H9 (cell line): Measurements from ENCODE around the gene EXOC6. TPM values are rescaled to one million over a fixed set of nuclear protein-coding genes. Genes with fewer than 3 reads are reported as not detected.

Source experiments
- DNase-seq: peaks from one replicate; pipeline ENCODE4 v3.0.0-alpha.2; 2017
- H2AFZ ChIP-seq: one replicate; pipeline ENCODE4 v1.6.1; 2013; ENCODE audit warnings: mild to moderate bottlenecking, low read length, control low read depth, moderate library complexity
- H2AK5ac ChIP-seq: 2 replicates; pipeline ENCODE4 v1.6.1; 2013; ENCODE audit warnings: low read length, control low read depth, mixed read lengths; ENCODE audit not compliant: insufficient read length
- H2BK120ac ChIP-seq: one replicate; pipeline ENCODE4 v1.6.1; 2013; ENCODE audit warnings: low read depth, mild to moderate bottlenecking, low read length, control low read depth, inconsistent platforms; ENCODE audit not compliant: poor library complexity, severe bottlenecking
- H2BK12ac ChIP-seq: 2 replicates; pipeline ENCODE4 v1.6.1; 2013; ENCODE audit warnings: low read length, control low read depth, mixed read lengths, low read depth; ENCODE audit not compliant: insufficient read length
- H2BK15ac ChIP-seq: 2 replicates; pipeline ENCODE4 v1.6.1; 2013; ENCODE audit warnings: low read depth, low read length, control low read depth
- H2BK20ac ChIP-seq: one replicate; pipeline ENCODE4 v1.6.1; 2013; ENCODE audit warnings: low read depth, mild to moderate bottlenecking, low read length, control low read depth, inconsistent platforms; ENCODE audit not compliant: poor library complexity, severe bottlenecking
- H2BK5ac ChIP-seq: 2 replicates; pipeline ENCODE4 v1.6.1; 2013; ENCODE audit warnings: low read length, control low read depth, mixed read lengths; ENCODE audit not compliant: insufficient read length
- H3K14ac ChIP-seq: 2 replicates; pipeline ENCODE4 v1.6.1; 2013; ENCODE audit warnings: low read length, control low read depth; ENCODE audit not compliant: insufficient read depth
- H3K18ac ChIP-seq: 2 replicates; pipeline ENCODE4 v1.6.1; 2013; ENCODE audit warnings: low read depth, mild to moderate bottlenecking, mixed read lengths, low read length, control low read depth; ENCODE audit not compliant: insufficient read length
- H3K23ac ChIP-seq: 2 replicates; pipeline ENCODE4 v1.6.1; 2013; ENCODE audit warnings: low read length, control low read depth, mixed read lengths, low read depth; ENCODE audit not compliant: insufficient read length
- H3K23me2 ChIP-seq: 2 replicates; pipeline ENCODE4 v1.6.1; 2013; ENCODE audit warnings: low read depth, mild to moderate bottlenecking, mixed read lengths, low read length, control low read depth; ENCODE audit not compliant: insufficient read length, poor library complexity, severe bottlenecking
- H3K27ac ChIP-seq: 2 replicates; pipeline ENCODE4 v1.5.1; 2013; ENCODE audit warnings: low read length, control low read depth, mixed read lengths, low read depth; ENCODE audit not compliant: insufficient read length
- H3K27me3 ChIP-seq: 2 replicates; pipeline ENCODE4 v1.6.1; 2013; ENCODE audit warnings: low read length, control low read depth, inconsistent platforms; ENCODE audit not compliant: insufficient read depth
- H3K4ac ChIP-seq: 2 replicates; pipeline ENCODE4 v1.6.1; 2013; ENCODE audit warnings: low read depth, mild to moderate bottlenecking, control low read depth, inconsistent platforms, low read length, moderate library complexity
- H3K4me1 ChIP-seq: 2 replicates; pipeline ENCODE4 v1.6.1; 2013; ENCODE audit warnings: low read length, control low read depth, inconsistent platforms; ENCODE audit not compliant: insufficient read depth
- H3K4me2 ChIP-seq: 2 replicates; pipeline ENCODE4 v1.6.1; 2013; ENCODE audit warnings: low read length, control low read depth, mixed read lengths; ENCODE audit not compliant: insufficient read length, insufficient read depth
- H3K56ac ChIP-seq: 2 replicates; pipeline ENCODE4 v1.6.1; 2013; ENCODE audit warnings: low read depth, mild to moderate bottlenecking, mixed read lengths, low read length, control low read depth; ENCODE audit not compliant: insufficient read length
- H3K79me1 ChIP-seq: 2 replicates; pipeline ENCODE4 v1.6.1; 2013; ENCODE audit warnings: low read depth, mild to moderate bottlenecking, moderate library complexity, low read length, control low read depth, inconsistent platforms; ENCODE audit not compliant: insufficient read depth, poor library complexity, severe bottlenecking
- H3K79me2 ChIP-seq: 2 replicates; pipeline ENCODE4 v1.6.1; 2013; ENCODE audit warnings: low read length, control low read depth, inconsistent platforms; ENCODE audit not compliant: insufficient read depth
- H3K9ac ChIP-seq: 2 replicates; pipeline ENCODE4 v1.6.1; 2013; ENCODE audit warnings: low read length, control low read depth, mixed read lengths; ENCODE audit not compliant: insufficient read length; ENCODE audit errors: extremely low read depth
- H3K9me3 ChIP-seq: one replicate; pipeline ENCODE4 v1.6.1; 2013; ENCODE audit warnings: low read depth, low read length, inconsistent platforms; ENCODE audit not compliant: control insufficient read depth
- H3T11ph ChIP-seq: one replicate; pipeline ENCODE4 v1.6.1; 2013; ENCODE audit warnings: mild to moderate bottlenecking, low read length, control low read depth, inconsistent platforms
- H4K20me1 ChIP-seq: one replicate; pipeline ENCODE4 v1.6.1; 2013; ENCODE audit not compliant: control insufficient read depth, insufficient read length, insufficient read depth
- H4K5ac ChIP-seq: 2 replicates; pipeline ENCODE4 v1.6.1; 2013; ENCODE audit warnings: low read depth, mild to moderate bottlenecking, mixed read lengths, low read length, control low read depth; ENCODE audit not compliant: insufficient read length
- H4K8ac ChIP-seq: replicated peaks from 2 replicates; pipeline ENCODE4 v1.6.1; 2013; ENCODE audit warnings: low read length, control low read depth, mixed read lengths, low read depth; ENCODE audit not compliant: insufficient read length
- H4K91ac ChIP-seq: 2 replicates; pipeline ENCODE4 v1.6.1; 2013; ENCODE audit warnings: low read depth, mild to moderate bottlenecking, moderate library complexity, mixed read lengths, low read length, control low read depth; ENCODE audit not compliant: insufficient read length
- H3K27ac Mint-ChIP-seq, 3 experiments: 2 replicates in 2 of 3; 3 replicates in 1 of 3; pipeline ENCODE4 v1.8.0; 2020 to 2021; ENCODE audit warnings: mixed read lengths in 3 of 3, mild to moderate bottlenecking in 1 of 3, moderate library complexity in 1 of 3
- H3K27me3 Mint-ChIP-seq: 2 replicates; pipeline ENCODE4 v1.8.0; 2021; ENCODE audit warnings: low read depth, mild to moderate bottlenecking, moderate library complexity, mixed read lengths
- H3K36me3 Mint-ChIP-seq, 3 experiments: 2 replicates in 2 of 3; 3 replicates in 1 of 3; pipeline ENCODE4 v1.8.0; 2020 to 2021; ENCODE audit warnings: low read depth in 3 of 3, mixed read lengths in 3 of 3; ENCODE audit not compliant: insufficient read depth in 1 of 3
- H3K4me1 Mint-ChIP-seq, 2 experiments: 2 replicates each; pipeline ENCODE4 v1.8.0; 2020; ENCODE audit warnings: mixed read lengths in 2 of 2
- H3K4me3 Mint-ChIP-seq, 2 experiments: 2 replicates in 1 of 2; 3 replicates in 1 of 2; pipeline ENCODE4 v1.8.0; 2020 to 2021; ENCODE audit warnings: mild to moderate bottlenecking in 2 of 2, mixed read lengths in 2 of 2, moderate library complexity in 1 of 2
- H3K9me3 Mint-ChIP-seq, 2 experiments: 2 replicates in 1 of 2; 3 replicates in 1 of 2; pipeline ENCODE4 v1.8.0; 2020; ENCODE audit warnings: mild to moderate bottlenecking in 2 of 2, mixed read lengths in 2 of 2, moderate library complexity in 1 of 2
- WGBS: extraction: QIAGEN DNeasy Blood & Tissue Kit; methylation state at CpG from one replicate; pipeline ENCODE4 v1.1.7; 2013; ENCODE audit warnings: missing lambda C conversion rate, low lambda C conversion rate, mixed read lengths; ENCODE audit not compliant: insufficient read length; ENCODE audit errors: extremely low coverage; 5-methylcytosine and 5-hydroxymethylcytosine counted together
- total RNA-seq: library from RNA; stranded (reverse); gene quantifications from 2 replicates; pipeline ENCODE4 v1.2.1, GENCODE V29; 2021
- TF ChIP-seq, protein P1 (sequence below): fragments of 200-600 bp; sonication (generic); conservative IDR thresholded peaks from 3 replicates; pipeline ENCODE4 v1.8.0; 2021; ENCODE audit warnings: antibody characterized with exemption, mild to moderate bottlenecking

Gene EXOC6
- total RNA-seq, 1 experiment from 2014 or later, result 9.0 TPM

DNA sequence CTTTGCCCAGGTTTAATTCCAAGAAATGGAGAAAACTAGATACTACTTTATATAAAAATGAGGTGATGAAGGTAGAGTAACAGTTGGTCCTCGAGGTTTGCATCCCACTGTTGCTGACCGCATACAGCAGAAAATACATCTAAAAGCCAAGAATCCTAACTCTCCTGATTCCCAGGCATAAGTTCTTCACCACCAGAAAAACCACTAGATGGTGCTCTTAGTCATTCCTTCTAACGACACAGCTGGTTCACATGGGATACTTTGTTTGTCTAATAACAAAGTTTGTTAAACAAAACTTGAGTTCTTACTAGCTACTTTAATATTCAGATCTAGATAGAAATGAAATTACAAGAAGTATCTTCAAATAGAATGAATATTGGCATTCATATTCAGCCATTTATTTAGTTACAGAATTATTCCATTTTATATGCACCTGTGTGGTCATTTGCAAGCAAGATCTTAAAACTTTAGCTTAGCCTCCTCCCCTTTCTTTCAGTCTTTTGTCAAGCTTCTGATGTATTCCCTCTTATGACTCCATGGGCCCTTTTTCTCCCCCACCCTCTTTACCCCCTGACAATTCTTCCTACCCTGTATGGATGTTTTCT, 158.2 kb downstream of the EXOC6 start:
- Histone ChIP-seq H3K23ac (no peak overlapping the region), H3T11ph (no peak overlapping the region), H3K23me2 (no peaks in the 10 kb centered on the region), H4K20me1 (no peaks in the 10 kb centered on the region), H3K14ac (no peak overlapping the region), H2BK15ac (no peak overlapping the region), H4K91ac (no peak overlapping the region), H3K79me2 (no peaks in the 10 kb centered on the region), H3K9ac (no peak overlapping the region), H3K79me1 (no peaks in the 10 kb centered on the region), H2BK120ac (no peak overlapping the region), H3K27me3 (no peaks in the 10 kb centered on the region), H4K8ac (no peak overlapping the region), H2AFZ (no peak overlapping the region), H4K5ac (no peak overlapping the region), H3K27ac (no peak overlapping the region), H2BK5ac (no peak overlapping the region), H3K4me2 (no peak overlapping the region), H3K4ac (no peak overlapping the region), H3K18ac (no peak overlapping the region), H2BK12ac (no peak overlapping the region), H3K56ac (no peak overlapping the region), H3K9me3 (no peaks in the 10 kb centered on the region), H3K4me1 (no peaks in the 10 kb centered on the region), H2BK20ac (no peak overlapping the region), H2AK5ac (no peak overlapping the region)
- no peaks in the 10 kb centered on the region for H3K27me3 Mint-ChIP-seq
- WGBS, result no CpG with 5 or more reads among the region's 3 CpGs
- TF ChIP-seq, protein P1, sequence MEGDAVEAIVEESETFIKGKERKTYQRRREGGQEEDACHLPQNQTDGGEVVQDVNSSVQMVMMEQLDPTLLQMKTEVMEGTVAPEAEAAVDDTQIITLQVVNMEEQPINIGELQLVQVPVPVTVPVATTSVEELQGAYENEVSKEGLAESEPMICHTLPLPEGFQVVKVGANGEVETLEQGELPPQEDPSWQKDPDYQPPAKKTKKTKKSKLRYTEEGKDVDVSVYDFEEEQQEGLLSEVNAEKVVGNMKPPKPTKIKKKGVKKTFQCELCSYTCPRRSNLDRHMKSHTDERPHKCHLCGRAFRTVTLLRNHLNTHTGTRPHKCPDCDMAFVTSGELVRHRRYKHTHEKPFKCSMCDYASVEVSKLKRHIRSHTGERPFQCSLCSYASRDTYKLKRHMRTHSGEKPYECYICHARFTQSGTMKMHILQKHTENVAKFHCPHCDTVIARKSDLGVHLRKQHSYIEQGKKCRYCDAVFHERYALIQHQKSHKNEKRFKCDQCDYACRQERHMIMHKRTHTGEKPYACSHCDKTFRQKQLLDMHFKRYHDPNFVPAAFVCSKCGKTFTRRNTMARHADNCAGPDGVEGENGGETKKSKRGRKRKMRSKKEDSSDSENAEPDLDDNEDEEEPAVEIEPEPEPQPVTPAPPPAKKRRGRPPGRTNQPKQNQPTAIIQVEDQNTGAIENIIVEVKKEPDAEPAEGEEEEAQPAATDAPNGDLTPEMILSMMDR, result peak; percentile 81
- H3K4me1 Mint-ChIP-seq, result 0 out of 4 replicates have a peak, but pooled peaks cover 0 to 3% of the 10 kb centered on the region in 2 experiments
- no peaks in the 10 kb centered on the region for H3K9me3 Mint-ChIP-seq
- no peaks in the 10 kb centered on the region for H3K36me3 Mint-ChIP-seq
- no peak overlapping the region for H3K4me3 Mint-ChIP-seq
- no peak overlapping the region for H3K27ac Mint-ChIP-seq
- DNase-seq, result no peak
